IMR-90 (cell line): ENCODE measurements around the gene TEK. TPM values are rescaled to one million over a fixed set of nuclear protein-coding genes. Genes with fewer than 3 reads are reported as not detected.
A peak's percentile ranks its signal among the peaks of the same experiment; 100 is the strongest.

Source experiments
- ATAC-seq: fragments of 200-7000 bp; cut with Tn5 transposase; 2 replicates; pipeline ENCODE4 v1.9.1; 2020; ENCODE audit warnings: low read depth, mild to moderate bottlenecking, moderate library complexity
- BruUV-seq: library from RNA; stranded (reverse); fragments of 400-500 nt; replicated peaks from 2 replicates; lab custom pipeline; 2021; lab: Mats Ljungman, UMichigan
- CTCF ChIA-PET: fragments of 300-600 bp; formaldehyde crosslinking; extraction: SDS; loops from one replicate; lab custom pipeline; 2021; ENCODE audit warnings: antibody characterized with exemption; lab: Yijun Ruan, JAX
- POLR2A ChIA-PET: fragments of 300-600 bp; sonication (Branson Sonifier 250); formaldehyde crosslinking; loops from one replicate; lab custom pipeline; 2022; ENCODE audit warnings: antibody characterized with exemption; ENCODE audit not compliant: unreplicated experiment; lab: Charles Lee
- DNase-seq: peaks from one replicate; pipeline ENCODE4 v3.0.0; 2013
- H2AFZ ChIP-seq: replicated peaks from 2 replicates; pipeline ENCODE3; 2013; ENCODE audit warnings: low read length, mild to moderate bottlenecking; ENCODE audit not compliant: poor library complexity
- H2AK5ac ChIP-seq: 2 replicates; pipeline ENCODE4 v1.6.1; 2013; ENCODE audit warnings: low read depth, low read length, inconsistent platforms
- H2AK9ac ChIP-seq: replicated peaks from 2 replicates; pipeline ENCODE3; 2013; ENCODE audit warnings: mild to moderate bottlenecking, low read depth, low read length, moderate library complexity; ENCODE audit not compliant: poor library complexity
- H2BK120ac ChIP-seq: 2 replicates; pipeline ENCODE4 v1.6.1; 2013; ENCODE audit warnings: low read depth, low read length, inconsistent platforms
- H2BK15ac ChIP-seq: 3 replicates; pipeline ENCODE4 v1.6.1; 2013; ENCODE audit warnings: low read depth, low read length, inconsistent platforms
- H2BK20ac ChIP-seq: 2 replicates; pipeline ENCODE4 v1.6.1; 2013; ENCODE audit warnings: low read depth, mild to moderate bottlenecking, inconsistent platforms, low read length, moderate library complexity
- H2BK5ac ChIP-seq: 2 replicates; pipeline ENCODE4 v1.6.1; 2013; ENCODE audit warnings: mild to moderate bottlenecking, low read depth, low read length, inconsistent platforms; ENCODE audit not compliant: poor library complexity, severe bottlenecking
- H3K14ac ChIP-seq: replicated peaks from 2 replicates; pipeline ENCODE4 v1.6.1; 2013; ENCODE audit warnings: low read depth, low read length, inconsistent platforms
- H3K18ac ChIP-seq: 2 replicates; pipeline ENCODE4 v1.6.1; 2013; ENCODE audit warnings: low read depth, low read length, control low read depth
- H3K23ac ChIP-seq: 2 replicates; pipeline ENCODE4 v1.6.1; 2013; ENCODE audit warnings: low read depth, low read length, inconsistent platforms
- H3K27ac ChIP-seq: 2 replicates; pipeline ENCODE4 v1.5.1; 2013; ENCODE audit warnings: mild to moderate bottlenecking, control low read depth, low read length; ENCODE audit not compliant: insufficient read depth
- H3K27me3 ChIP-seq: 2 replicates; pipeline ENCODE4 v1.6.1; 2013; ENCODE audit warnings: low read length; ENCODE audit not compliant: control insufficient read depth, insufficient read depth
- H3K36me3 ChIP-seq: 2 replicates; pipeline ENCODE4 v1.6.1; 2013; ENCODE audit warnings: low read length, mixed read lengths; ENCODE audit not compliant: control insufficient read depth, insufficient read depth
- H3K4ac ChIP-seq: 2 replicates; pipeline ENCODE4 v1.6.1; 2013; ENCODE audit warnings: low read depth, low read length, inconsistent platforms
- H3K4me1 ChIP-seq: 2 replicates; pipeline ENCODE4 v1.6.1; 2013; ENCODE audit warnings: low read length, mixed read lengths; ENCODE audit not compliant: control insufficient read depth, insufficient read depth
- H3K4me2 ChIP-seq: 2 replicates; pipeline ENCODE4 v1.6.1; 2013; ENCODE audit warnings: low read depth, mild to moderate bottlenecking, control low read depth, low read length, moderate library complexity
- H3K4me3 ChIP-seq: 2 replicates; pipeline ENCODE4 v1.5.1; 2013; ENCODE audit warnings: low read depth, mild to moderate bottlenecking, control low read depth, low read length, moderate library complexity; ENCODE audit not compliant: insufficient read depth
- H3K56ac ChIP-seq: 2 replicates; pipeline ENCODE4 v1.6.1; 2013; ENCODE audit warnings: low read length, inconsistent platforms; ENCODE audit not compliant: insufficient read depth; ENCODE audit errors: extremely low read depth
- H3K79me1 ChIP-seq, 2 experiments: 2 replicates each; pipeline ENCODE4 v1.6.1; 2013; ENCODE audit warnings: low read length in 2 of 2, inconsistent platforms in 1 of 2, low read depth in 1 of 2
- H3K9ac ChIP-seq: 2 replicates; pipeline ENCODE4 v1.6.1; 2013; ENCODE audit warnings: low read depth, low read length, control low read depth
- H3K9me1 ChIP-seq: 2 replicates; pipeline ENCODE4 v1.6.1; 2013; ENCODE audit warnings: low read length, inconsistent platforms; ENCODE audit not compliant: insufficient read depth
- H3K9me3 ChIP-seq: 2 replicates; pipeline ENCODE4 v1.6.1; 2013; ENCODE audit warnings: low read length; ENCODE audit not compliant: control insufficient read depth, insufficient read depth
- H4K20me1 ChIP-seq: 2 replicates; pipeline ENCODE4 v1.6.1; 2013; ENCODE audit warnings: low read length, inconsistent platforms; ENCODE audit not compliant: insufficient read depth
- H4K5ac ChIP-seq: 2 replicates; pipeline ENCODE4 v1.6.1; 2013; ENCODE audit warnings: mild to moderate bottlenecking, low read depth, low read length, control low read depth
- H4K8ac ChIP-seq, 2 experiments: 2 replicates each; pipeline ENCODE4 v1.6.1; 2013; ENCODE audit warnings: low read depth in 2 of 2, low read length in 2 of 2, control low read depth in 1 of 2, inconsistent platforms in 1 of 2
- H4K91ac ChIP-seq: 2 replicates; pipeline ENCODE4 v1.6.1; 2013; ENCODE audit warnings: low read depth, low read length, inconsistent platforms; ENCODE audit not compliant: insufficient read depth
- CEBPB ChIP-seq: IDR thresholded peaks from 2 replicates; pipeline ENCODE4 v1.6.1; 2012; ENCODE audit warnings: low read depth, low read length, improper control_type of control experiment
- FOS ChIP-seq: fragments of 150-350 bp; IDR thresholded peaks from 2 replicates; pipeline ENCODE4 v1.6.1; 2016; ENCODE audit warnings: low read depth, low read length
- MAFK ChIP-seq: IDR thresholded peaks from 2 replicates; pipeline ENCODE4 v1.6.1; 2012; ENCODE audit warnings: low read depth, low read length, improper control_type of control experiment
- MXI1 ChIP-seq: IDR thresholded peaks from 2 replicates; pipeline ENCODE4 v1.6.1; 2012; ENCODE audit warnings: low read depth, mild to moderate bottlenecking, low read length, moderate library complexity, borderline replicate concordance
- POLR2A ChIP-seq: IDR thresholded peaks from 2 replicates; pipeline ENCODE4 v1.6.1; 2012; ENCODE audit warnings: mild to moderate bottlenecking, low read depth, low read length
- WGBS, 2 experiments: methylation state at CpG; one replicate each; pipeline versions ENCODE4 v1.1.5 to v1.1.7; 2013; ENCODE audit warnings: missing lambda C conversion rate in 2 of 2; ENCODE audit not compliant: insufficient read length in 1 of 2; ENCODE audit errors: extremely low coverage in 2 of 2; 5-methylcytosine and 5-hydroxymethylcytosine counted together
- dilution Hi-C: fragments of 300-500 bp; cut with HindIII; formaldehyde crosslinking; loops from one replicate; pipeline ENCODE4 v1.14.3; 2018; ENCODE audit warnings: low sequenced_read_pairs; ENCODE audit not compliant: unreplicated experiment
- in situ Hi-C: fragments of 300-500 bp; cut with MboI; formaldehyde crosslinking; loops from 3 replicates; pipeline ENCODE4 v1.14.3; 2019; ENCODE audit warnings: low sequenced_read_pairs, inconsistent platforms, mixed read lengths
- intact Hi-C: fragments of 100-400 bp; cut with micrococcal nuclease; formaldehyde crosslinking; loops from 2 replicates; pipeline ENCODE4 v1.10.0; 2022
- polyA plus RNA-seq, 3 experiments: library from polyadenylated mRNA; depleted of rRNA; stranded (reverse); fragments of >200 nt; gene quantifications; 2 replicates each; pipeline ENCODE4 v1.2.3, GENCODE V29; 2012; ENCODE audit warnings: low replicate concordance in 1 of 3
- total RNA-seq: library from RNA; depleted of rRNA; stranded (reverse); fragments of >200 nt; gene quantifications from 2 replicates; pipeline ENCODE4 v1.2.3, GENCODE V29; 2012

TEK gene
- total and polyA plus RNA-seq, 2 of the 4 experiments (the other 2 are of a cell fraction): 6.3 to 11.7 TPM

GRCh38 chr9:27089706-27090105 is 19.3 kb upstream of the TEK start:
- Histone ChIP-seq H3K4ac (peak overlapping the region; percentile 83), H4K20me1 (no peaks in the 10 kb centered on the region), H3K9me1 (no peaks in the 10 kb centered on the region), H4K91ac (peak overlapping the region; percentile 83), H3K9me3 (no peaks in the 10 kb centered on the region), H3K79me1 (no peaks in the 10 kb centered on the region; a peak in 1 of 4 replicates), H2AFZ (no peak overlapping the region), H3K27me3 (no peaks in the 10 kb centered on the region), H3K4me2 (no peak overlapping the region), H2BK15ac (peak overlapping the region; percentile 91), H3K23ac (peak overlapping the region; percentile 31), H4K5ac (peak overlapping the region; percentile 93), H3K18ac (peak overlapping the region; percentile 92), H2BK20ac (peak overlapping the region; percentile 91), H3K14ac (peak overlapping the region; percentile 30), H3K4me1 (peaks cover 23% of the 10 kb centered on the region), H2BK120ac (peak overlapping the region; percentile 87), H2AK9ac (no peak overlapping the region), H3K27ac (peak overlapping the region; percentile 93), H2AK5ac (peak overlapping the region; percentile 83), H3K9ac (peak overlapping the region; percentile 21; the same call in 1 of the 2 replicates), H2BK5ac (peak overlapping the region; percentile 100), H4K8ac (peak overlapping the region; percentile 90 to 92), H3K4me3 (no peak overlapping the region), H3K56ac (peak overlapping the region; percentile 78), H3K36me3 (no peaks in the 10 kb centered on the region)
- ChIA-PET CTCF (interaction anchor here (1.0 kb wide), 1 partner anchor 14 kb away, joined by 3 read pairs; no protein-coding TSS in a partner anchor), POLR2A (interaction anchor here (1.2 kb wide), 1 partner anchor 22 kb away, joined by 3 read pairs; no protein-coding TSS in a partner anchor)
- in situ Hi-C loops: no loop called here
- no peak for DNase-seq
- WGBS, 2 experiments: 88% methylated on average over 3 of the region's 4 CpGs; no CpG with 5 or more reads in 1 of the 2 experiments
- intact Hi-C loops: loop anchor here (5.0 to 10.0 kb wide), 2 partner anchors 145 to 188 kb away; partner anchors contain the start of gene PLAA
- dilution Hi-C loops: no loop called here
- TF ChIP-seq CEBPB: no peak
- TF ChIP-seq POLR2A: no peak
- TF ChIP-seq FOS: no peak
- peak; percentile 77 for TF ChIP-seq MAFK
- no peak for TF ChIP-seq MXI1
- BruUV-seq: no TSS peak
- ATAC-seq: no peak
